Myocyte (in vitro differentiated cells): ENCODE data around the gene FMN1. TPM values are rescaled to one million over a fixed set of nuclear protein-coding genes. Genes with fewer than 3 reads are reported as not detected.
"Not testable (repeated sequence)": the region's sequence is repeated elsewhere in the genome, so short reads cannot be mapped to it uniquely, and the experiment has no call there.

Source experiments
- DNase-seq: peaks from one replicate; pipeline ENCODE4 v3.0.0-alpha.2; 2012; ENCODE audit warnings: low read depth
- total RNA-seq: library from RNA; depleted of rRNA; stranded (reverse); fragments of >200 nt; gene quantifications from 2 replicates; pipeline ENCODE4 v1.2.3, GENCODE V29; 2014

FMN1 gene
- total RNA-seq, 1 donor from 2014 or later: 26.6 TPM

DNA sequence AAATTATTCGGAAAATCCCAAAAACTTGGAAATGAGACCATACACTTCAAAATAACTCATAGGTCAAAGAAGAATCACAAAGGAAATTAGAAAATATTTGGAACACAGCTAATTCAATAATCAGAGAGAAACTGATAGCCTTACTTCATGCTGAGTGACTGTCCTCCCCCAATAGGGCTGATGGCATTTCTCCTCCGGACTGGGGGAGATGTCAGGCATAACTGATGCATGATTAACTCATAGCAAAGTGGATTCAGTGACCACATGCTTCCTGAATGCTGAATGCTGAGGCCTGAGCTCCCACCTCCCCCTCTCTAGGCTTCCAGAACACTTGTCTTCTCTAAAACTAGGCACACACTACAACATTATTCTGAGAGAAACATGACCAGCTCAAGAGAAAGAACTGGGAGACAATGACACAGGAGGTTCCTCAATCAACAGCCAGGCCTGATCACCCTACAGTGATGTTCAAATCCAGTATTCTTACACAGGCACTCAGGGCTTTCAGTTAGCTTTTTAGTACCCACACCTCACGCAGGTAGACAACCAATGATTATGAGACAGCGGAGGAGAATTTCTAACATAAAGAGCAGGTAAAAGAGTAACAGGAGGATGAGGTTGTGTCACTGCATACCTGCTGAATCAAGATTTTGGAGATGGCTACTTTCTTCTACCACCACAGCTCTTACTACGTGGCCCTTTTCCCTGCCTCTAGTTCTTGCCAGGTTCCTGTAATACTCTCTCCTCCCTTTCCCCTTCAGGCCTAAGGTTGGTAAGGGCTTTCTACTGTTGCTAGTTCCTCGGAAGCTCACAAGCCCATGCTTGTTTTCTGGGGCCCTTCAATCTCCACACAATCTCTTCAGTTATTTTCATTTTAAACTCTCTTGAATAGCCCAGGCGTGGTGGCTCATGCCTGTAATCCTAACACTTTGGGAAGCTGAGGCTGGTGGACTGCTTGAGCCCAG is 96.1 kb downstream of the FMN1 start:
- peak; percentile 94 for DNase-seq

DNA sequence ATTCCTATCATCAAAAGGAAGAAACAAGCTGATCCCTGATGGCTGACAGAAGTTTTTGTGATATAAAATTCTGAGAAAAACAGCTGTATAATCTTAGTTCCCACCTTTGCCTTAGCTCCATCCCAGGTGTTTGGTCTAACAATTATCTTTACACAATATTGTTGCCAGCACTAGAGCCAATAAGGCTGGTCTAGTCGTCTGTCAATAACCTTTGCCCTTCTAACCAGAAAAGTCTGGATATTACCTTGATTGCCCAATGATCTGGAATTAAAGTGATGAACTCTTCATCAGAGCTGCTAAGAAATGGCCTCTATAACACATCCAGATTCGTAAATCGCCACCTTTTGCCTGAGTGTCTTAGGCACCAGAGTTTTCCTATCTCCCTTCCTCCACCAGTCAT is 98.4 kb downstream of the FMN1 start:
- no peak for DNase-seq

DNA sequence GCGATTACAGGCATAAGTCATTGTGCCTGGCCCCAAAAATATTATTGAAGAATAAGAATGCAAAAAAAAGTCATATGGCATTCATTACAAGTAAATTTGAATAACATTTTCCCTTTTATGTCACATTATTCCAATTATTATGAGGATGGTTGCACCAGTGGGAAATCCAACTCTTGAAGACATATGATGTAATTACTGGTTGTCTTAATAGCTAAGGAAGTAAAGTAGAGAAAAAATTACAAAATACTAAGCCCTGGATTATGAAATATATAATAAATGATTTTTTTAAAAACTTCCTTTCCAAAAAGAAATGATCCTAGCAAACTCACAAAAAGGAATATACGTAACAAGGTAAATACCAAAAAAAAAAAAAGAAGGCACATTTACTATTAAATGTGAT is 98.9 kb downstream of the FMN1 start:
- no peak for DNase-seq

DNA sequence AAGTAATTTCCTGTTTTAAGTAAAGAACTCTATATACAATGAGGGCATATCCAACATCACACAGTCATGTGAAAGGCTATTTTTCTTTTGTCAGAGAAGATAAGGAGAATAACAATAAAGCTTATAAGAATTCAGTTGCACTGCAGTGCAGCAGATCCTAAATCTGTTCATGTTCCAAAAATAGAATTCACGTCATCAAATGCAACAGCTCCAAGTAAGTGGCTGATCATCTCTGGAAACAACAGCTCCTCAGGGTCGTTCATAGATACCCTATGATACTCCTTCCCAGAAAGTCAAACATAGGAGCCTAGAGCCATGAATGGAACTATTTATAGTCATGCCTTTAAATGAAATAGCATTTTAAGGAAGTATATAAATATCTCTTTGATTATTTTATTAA is 100.2 kb downstream of the FMN1 start:
- DNase-seq: peak; percentile 81

DNA sequence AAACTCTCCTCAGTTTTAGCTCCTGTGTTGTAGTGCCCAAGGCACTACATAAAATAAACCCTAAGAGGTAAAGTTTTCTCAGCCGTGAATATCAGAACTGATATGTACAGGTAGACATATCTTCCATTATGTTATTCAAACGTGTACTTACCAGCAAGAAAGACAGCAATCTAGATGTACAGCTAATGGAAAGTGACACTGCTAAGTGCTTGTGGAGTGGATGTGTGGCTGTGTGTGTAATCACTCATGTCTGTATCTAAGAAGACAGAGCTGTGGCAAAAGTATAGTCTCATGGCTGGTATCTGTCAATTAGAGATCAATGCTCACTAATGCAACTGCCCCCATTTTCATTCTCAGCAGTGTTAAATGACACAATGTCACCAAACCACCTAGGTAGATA is 101.3 kb downstream of the FMN1 start:
- DNase-seq: no peak

DNA sequence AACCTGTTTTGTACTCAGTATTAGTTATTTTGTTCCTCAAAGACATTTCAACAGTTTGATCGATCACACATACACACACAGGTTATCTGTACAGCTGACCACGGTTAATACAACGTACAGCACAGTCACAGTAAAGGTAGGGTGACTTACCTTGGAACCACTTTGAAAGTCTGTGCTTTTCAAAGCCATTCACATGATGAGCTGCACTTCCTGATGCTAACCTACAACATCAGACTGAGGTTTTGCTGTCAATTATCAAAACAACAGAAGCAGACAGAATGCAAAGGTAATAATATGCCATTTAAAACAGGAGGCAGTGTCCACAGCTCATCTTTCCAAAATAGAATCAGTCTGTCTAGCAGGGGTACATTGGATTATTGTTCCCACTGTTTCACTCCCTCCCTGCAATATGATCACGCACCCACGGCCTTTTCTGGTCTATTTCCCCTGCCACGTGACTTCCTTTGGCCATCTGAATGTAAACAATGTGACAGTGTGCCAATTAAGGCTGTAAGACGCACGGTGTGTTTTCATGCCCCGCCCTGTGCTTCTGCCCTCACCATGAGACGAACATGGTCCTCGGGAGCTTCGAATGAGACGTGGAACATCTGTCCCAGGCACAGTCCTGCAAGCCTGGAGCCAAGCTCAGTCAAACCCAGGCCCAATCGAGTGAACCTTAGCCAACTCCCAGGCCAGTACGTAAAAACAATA is 102.4 kb downstream of the FMN1 start:
- DNase-seq: no peak

DNA sequence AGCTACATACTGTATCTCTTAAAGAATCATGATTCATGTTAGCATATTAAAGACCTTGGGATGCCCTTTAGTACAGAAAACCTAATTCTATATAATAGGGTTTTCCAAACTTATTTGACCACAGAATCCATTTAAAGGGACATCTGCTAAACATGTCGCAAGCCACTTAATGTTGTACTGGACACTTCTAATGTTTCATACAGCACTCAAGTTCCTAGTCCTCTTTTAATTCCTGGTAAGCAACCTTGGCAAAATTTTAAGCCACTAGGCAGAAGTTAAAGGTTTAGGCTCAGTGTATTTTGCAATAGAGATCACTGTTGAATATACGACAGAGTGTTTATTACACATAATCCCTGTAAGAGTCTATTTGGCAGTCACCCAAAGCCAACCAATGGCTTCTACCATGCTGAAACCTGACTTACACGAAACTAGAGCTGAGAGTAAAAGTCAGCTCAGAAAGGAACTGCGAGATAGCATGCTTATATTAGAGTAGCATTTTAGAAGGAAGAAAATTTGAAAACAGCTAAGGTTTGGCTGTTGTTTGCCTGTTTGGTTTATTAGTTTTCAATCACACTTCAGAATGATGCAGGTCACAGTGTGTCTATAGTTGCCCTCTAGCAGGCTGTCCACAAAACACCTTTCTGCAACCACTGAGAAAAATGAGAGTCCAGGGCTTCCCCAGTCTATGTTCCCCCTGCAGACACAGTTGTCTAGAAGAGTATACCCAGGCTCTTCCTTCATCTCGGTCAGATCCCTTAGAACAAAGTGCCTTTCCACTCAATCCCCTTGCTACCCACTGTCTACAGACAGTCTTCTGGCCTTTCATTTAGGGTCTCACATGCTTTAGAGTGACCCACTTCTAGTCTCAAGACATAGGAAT is 104.4 kb downstream of the FMN1 start:
- peak; percentile 77 for DNase-seq

DNA sequence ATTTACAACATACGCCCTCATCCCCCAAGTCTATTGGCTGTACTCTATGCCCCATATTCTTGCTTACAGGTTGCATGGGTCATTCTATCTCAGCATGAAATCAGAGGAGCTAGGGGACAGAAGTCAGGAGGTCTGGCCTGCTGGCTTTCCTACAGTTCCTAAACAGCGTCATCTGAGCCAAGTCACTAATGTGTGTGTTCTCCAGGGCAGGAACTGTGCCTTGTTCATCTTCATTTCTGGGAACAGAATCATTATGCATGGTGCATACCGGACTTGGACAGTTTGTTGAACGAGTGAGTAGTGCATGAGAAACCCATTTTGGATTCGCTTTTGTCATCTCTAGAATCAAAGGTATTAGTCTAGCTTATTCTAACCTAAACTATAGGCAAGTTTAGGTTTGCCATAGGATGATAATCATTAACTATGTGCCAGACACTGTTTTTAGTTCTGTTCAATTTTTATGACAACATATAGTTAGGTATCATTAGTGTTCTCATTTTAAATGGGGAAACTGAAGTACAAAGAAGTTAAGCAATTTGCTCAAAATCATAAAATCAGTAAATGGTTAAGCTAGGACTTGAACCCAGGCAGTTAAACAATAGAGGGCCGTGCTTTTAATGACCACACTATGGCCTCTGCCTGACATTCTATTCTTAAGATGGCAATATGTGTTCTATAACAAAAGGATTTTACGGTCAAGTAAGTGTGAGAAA is 105.2 kb downstream of the FMN1 start:
- no peak for DNase-seq

DNA sequence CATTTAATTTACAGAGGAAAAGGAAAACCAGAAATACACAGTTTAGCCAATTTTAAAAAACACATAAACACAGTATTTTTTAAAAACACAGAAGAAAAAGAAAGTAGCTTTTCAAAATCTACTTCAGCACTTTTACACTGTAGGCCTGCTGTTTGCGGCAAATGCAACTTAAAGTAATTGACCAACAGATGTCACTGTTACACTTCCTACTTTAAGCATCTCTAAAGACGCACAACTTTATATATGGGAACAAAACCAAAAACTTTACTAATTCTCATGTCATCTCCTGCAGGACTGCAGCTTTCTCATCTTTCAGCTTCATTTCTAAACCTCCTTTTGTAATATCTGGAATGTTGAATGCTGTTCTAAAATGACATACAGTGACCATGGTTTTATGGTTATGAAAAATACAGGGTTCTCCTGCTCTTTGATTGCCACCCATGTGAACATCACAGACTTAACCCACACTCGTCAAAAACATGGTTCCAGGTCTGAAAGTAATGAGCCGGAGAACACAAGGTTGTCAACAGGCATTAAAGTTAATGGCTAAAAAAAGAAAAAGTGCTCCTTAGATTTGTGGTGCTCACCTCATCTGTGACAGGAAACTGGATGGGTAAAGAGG is 107.9 kb downstream of the FMN1 start:
- DNase-seq: peak; percentile 74

DNA sequence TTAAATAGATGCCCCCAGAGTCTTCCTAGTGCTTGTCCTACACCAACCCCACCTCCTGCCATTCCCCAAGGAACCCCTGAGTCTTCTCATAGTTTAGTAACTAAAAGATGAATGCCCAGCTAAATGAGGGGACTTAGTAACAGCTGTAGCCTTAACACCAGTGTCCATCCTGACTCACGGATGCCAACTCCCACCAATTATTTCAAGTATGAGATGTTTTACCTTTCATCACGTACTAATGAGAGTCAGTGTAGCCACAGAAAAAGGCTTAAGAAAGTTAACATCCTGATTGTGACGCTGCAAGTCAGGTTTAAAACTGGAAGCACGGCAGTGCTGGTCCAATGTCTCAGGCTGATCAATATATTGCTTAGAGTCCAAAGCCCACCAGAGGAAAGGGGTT is 109.9 kb downstream of the FMN1 start:
- peak; percentile 82 for DNase-seq

DNA sequence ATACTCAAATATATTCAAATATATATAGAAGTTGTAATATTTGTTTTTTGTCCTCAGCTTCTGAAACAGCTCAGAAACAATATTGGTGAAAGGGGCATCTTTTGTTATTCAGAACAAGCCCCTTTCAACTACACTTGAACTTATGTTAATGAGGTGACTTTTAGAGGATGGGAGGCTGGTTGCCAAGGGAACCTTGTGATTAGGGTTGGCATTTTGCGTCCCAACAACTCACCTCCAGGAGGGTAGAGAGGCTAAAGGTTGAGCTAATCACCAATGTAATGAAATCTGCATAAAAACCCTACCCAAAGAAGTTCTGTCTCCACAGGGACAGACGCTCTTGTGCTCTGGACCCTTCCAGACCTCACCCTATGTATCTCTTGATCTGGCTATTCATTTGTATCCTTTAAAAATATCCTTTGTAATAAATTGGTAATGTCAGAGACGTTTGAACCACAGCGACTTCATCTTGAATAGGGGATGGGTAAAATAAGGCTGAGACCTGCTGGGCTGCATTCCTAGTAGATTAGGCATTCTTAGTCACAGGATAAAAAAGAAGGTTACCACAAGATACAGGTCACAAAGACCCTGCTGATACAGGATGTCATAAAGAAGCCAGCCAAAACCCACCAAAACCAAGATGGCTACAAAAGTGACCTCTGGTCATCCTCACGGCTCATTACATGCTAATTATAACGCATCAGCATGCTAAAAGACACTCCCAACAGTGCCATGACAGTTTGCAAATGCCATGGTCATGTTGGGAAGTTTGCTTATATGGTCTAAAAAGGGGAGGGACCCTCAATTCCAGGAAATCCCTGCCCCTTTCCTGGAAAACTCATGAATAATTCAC is 111.1 kb downstream of the FMN1 start:
- DNase-seq: peak; percentile 87

DNA sequence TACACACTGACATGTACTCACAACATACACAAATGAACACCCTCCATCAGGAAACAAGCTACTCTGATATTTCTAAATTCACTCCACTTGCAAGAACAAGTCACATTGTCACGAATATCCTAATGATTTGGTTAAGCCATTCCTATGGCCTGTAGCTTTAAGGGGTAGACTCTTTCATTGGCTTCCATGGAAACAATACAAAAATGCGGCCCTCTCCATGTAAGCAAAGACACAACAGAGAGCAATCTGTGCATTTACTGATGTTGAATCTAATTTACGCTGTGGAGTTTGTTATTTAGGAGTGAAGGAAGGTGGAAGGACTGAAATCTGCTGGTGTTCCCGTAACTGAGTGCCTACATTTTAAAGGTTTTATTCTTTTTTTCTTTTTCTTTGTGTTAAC is 114.5 kb downstream of the FMN1 start:
- DNase-seq: no peak

DNA sequence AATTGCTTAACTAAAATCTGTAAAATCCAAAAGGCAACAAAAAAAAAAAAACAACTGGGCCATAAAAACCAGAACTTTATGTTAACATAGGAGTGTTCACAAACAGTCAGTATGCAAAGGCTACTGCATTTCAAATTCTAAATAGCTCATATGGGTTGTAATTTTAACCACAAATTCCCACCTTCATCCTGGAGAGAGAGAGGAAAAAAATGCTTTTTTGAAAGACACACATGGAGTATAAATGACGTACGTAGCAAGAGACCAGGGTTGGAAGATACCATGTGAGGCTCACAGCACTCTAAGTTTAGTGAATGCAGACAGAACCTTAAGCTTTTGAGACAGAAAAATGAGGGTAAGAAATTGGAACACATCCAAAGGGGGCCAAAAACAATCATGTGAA is 115.9 kb downstream of the FMN1 start:
- no peak for DNase-seq

DNA sequence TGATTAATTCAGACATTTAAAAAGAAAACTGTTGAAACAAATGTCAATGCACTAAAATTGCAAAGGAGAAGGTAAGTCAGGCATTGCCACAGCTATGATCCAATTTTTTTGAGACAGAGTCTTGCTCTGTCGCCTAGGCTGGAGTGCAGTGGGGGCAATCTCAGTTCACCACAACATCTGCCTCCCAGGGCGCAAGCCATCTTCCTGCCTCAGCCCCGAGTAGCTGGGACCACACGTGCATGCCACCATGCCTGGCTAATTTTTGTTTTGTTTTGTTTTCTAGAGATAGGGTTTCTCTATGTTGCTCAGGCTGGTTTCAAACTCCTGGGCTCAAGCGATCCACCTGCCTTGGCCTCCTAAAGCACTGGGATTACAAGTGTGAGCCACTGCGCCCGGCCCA is 117.6 kb downstream of the FMN1 start:
- DNase-seq: no peak

DNA sequence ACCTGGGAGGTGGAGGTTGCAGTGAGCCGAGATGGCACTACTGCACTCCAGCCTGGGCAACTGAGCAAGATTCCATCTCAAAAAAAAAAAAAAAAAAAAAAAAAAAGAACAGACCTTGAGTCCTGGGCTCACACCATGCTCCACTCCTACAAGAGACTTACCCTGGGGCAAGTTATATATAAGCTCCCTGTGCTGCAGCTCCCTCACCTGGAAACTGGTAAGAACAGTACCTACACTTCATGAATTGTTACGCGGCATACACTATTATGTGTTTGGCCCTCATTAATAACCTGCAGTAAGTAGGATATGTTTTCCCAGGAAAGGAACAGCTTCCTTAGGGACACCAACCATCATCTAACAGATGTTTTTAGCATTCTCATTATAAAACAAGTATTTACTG is 119.6 kb downstream of the FMN1 start:
- DNase-seq: no peak

DNA sequence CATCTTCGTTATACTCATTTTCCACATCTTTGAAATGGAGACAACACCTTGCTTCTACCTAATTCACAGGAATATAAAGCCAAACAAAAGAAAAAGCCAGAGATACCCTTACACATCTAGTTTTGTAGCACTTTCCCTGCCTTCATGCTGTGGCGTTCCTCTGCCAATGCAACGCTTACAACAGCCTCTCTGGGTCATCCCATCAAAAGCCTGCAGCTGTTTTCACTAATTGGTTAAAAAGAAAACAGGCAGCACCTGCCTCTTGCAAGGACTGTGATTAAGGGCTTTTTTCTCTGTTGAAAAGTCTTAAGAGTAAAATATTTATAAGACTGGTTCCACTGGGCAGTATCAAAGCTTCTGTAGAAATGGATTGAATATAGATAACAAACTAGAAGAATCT is 120.3 kb downstream of the FMN1 start:
- DNase-seq: no peak

DNA sequence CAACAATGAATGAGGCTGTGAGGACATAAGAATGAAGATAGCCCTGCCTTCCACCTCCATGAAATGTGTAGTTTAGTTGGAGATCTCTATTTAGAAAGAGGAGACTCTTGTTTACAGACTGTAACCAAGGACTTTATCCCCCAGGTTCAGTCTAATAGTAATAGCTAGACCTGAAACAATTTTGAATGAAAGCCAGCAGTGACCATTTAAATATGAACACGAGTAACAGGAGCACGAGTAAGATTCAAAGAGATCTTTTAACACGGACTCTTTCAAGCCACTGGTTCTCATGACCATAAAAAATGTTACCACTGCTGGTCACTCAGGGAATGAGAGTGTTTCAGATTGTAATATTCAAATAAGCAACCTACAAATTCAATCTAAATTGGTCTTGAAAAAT is 123.1 kb downstream of the FMN1 start:
- DNase-seq: peak; percentile 50

DNA sequence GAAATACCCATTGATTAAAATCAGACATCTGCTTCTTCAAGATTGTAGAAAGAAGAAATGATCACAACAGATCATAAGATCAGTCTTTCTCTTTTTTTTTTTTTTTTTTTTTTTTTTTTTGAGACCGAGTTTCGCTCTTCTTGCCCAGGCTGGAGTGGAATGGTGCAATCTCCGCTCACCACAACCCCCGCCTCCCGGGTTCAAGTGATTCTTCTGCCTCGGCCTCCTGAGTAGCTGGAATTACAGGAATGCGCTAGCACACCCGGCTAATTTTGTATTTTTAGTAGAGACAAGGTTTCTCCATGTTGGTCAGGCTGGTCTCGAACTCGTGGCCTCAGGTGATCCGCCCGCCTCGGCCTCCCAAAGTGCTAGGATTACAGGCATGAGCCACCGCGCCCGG is 124.6 kb downstream of the FMN1 start:
- not testable (repeated sequence) for DNase-seq

DNA sequence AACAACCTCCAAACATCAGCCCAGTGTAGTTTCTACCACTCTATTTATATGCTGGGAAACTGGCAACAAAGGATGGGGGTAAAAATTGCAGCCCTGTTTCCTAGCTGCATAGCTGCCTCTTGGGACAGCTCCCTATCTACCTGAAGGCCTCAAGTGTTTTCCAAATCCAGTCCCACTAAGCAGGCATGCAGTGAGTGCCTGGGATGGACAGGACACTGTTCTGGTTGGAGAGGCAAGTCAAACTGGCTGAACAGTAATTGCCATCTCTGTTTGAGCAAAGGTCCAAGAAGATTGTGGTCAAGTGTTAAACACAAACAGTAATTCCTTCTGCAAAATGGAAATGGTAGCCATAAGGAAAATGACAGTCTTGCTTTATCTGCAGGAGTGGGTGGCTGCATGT is 125.4 kb downstream of the FMN1 start:
- no peak for DNase-seq
